Inflammatory macrophage (primary cell): ENCODE results near the gene PSMD5.
"Not testable (repeated sequence)": the region's sequence is repeated elsewhere in the genome, so short reads cannot be mapped to it uniquely, and the experiment has no call there.

Source experiments
- DNase-seq, 2 donors: peaks; one replicate each; pipeline ENCODE4 v3.0.0-alpha.2; 2020 to 2022

PSMD5 gene

DNA sequence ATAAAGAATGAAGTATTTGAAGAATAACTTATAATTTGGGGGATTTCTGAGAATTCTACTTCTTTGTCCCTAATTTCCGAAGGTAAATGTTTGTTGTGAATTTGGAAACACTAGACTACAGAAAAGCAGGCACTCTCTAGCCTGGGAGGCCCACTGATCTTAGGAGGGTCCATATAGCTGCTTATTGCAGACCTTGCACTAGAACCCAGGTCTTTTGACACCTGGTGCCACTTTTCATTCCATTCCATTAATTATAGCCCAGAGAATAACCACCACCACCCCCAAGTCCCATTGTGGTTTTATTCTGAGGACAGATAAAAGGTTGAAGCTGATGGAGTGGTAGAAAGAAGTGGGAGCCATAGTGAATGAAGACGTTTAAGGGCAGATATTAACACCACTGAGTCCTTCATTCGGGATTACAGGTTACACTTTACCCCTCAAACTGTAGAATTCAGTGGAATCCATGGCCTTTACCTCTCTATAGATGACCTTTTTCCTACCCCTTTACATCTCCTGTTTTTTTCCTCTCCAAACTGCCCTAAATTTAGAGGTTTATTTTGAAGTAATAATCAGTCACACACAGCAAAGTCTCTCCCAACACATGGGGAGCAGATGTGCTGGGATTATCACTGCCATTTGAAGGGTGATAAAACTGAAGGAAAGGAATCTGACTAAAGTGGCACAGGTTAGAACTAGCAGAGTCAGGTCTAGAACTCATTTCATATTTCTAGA, 12.0 kb upstream of the PSMD5 start:
- no peak for DNase-seq

DNA sequence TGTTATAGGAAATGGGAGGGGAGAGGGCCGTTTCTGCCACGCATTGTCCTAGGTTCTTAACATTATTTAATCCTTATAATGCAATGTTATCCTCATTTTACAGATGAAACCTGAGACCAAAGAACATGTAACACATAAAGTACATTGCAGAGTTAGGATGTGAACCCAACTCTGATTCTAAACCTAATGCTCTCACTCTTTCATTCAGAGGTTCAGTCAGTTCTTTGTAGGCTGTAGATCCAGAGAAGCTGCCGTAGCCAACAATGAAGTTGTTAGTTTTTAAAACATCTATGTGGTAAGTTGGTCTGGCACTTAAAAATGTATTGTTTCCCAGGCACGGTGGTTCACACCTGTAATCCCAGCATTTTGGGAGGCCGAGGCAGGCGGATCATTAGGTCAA, 10.5 kb upstream of the PSMD5 start:
- no peak for DNase-seq

- no peak for DNase-seq
Observed at GRCh38 chr9:120852240-120853010, 9.7 kb upstream of the PSMD5 start.

DNA sequence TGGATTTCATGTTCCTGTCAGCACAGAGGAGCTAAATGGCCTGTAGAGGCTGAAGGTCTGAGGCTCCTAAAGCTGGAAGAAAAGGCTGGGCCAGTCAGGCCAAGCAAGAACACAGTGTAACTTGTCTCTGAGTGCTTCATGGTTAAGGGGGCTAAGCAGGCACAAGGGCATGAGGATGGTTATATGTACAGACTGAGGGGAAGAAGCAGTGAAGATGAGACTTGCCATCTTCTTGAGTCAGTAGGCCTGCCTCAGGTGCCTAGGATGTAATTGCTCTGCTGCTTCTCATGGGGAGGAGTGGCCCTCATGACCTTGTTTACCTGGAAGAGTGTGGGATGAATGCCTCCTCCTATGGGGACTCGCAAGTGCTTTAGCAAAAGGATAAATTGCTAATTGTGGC, 8.7 kb upstream of the PSMD5 start:
- no peak for DNase-seq

- no peak for DNase-seq
Observed at GRCh38 chr9:120850315-120850714, 7.6 kb upstream of the PSMD5 start.

DNA sequence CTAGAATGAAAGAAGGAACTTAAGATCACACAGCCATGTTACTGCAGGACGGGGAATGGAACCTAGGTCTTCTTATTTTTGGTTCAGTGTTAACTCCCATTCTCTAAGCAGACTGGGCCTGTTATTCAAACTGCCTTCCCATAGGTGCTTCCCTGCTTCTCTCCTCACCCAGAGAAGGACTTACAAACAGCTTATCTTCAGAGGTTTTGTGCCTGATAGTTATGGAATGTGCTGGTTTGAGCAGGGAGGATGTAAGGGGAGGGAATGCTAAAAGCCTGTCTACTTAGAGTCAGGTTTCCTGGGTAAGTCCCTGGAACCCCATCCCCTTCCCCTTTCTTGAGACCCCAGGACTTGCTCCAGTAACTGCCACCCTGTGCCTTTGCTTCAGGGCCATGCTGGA, 4.2 kb upstream of the PSMD5 start:
- DNase-seq: no peak

GRCh38 chr9:120846251-120846889, 3.6 kb upstream of the PSMD5 start:
- no peak for DNase-seq

DNA sequence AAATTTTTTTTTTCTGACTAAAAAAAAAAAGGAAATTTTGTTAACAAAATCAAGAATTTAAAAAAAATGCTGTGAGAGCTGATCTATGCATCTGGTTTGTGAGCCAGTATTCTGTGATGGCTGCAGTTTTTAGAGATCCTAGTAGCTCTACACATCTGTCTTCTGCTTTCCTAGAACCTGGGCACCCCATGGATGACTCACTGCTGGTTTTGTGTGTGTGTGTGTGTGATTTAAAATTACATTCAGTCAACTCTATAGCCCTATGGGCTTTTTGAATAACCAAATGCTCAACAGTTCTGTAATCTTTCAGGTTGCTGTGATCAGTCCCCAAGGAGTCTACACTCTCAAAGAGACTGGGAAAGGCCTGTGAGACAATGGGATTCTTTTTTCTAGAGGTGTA, 2.5 kb upstream of the PSMD5 start:
- no peak for DNase-seq

GRCh38 chr9:120841930-120842684, 615 bp downstream of the PSMD5 start:
- DNase-seq: peak in 1 of 2 donors; percentile 8

GRCh38 chr9:120839146-120839545, 3.6 kb downstream of the PSMD5 start:
- no peak for DNase-seq

DNA sequence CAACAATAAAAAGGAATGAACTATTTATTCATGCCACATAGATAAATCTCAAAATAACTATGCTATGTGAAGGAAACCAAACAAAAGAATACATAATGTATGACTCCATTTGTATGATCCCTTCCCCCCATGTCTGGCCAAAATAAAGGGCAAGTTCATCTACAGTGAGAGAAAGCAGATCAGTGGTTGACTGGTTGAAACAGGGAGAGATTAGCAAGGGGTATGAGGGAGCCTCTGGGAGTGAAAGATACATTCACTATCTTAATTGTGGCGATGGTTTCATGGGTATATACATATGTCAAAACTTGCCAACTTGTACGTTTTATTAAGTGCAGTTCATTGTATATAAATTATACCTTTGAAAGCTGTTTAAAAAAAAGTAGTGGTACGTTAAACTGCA, 4.8 kb downstream of the PSMD5 start:
- no peak for DNase-seq

DNA sequence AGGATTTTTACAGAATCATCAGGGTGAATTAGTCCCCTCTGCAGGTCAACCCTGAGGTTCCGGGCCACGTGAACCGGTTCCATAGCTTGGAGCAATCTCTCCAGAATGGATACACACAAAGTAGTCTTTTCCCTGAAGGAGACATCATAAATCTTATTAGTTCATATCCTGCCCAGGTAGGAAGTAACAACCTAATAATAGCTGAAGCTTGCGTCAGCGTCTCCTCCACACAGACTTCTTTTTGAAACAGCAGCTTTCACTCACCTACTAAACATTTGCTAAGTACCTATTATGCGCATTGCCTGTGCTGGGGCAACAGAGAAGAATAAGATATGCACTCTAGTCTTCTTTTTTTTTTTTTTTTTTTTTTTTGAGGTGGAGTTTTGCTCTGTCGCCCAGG, 9.4 kb downstream of the PSMD5 start:
- no peak for DNase-seq

- no peak for DNase-seq
Observed at GRCh38 chr9:120832807-120833206, 9.9 kb downstream of the PSMD5 start.

GRCh38 chr9:120830865-120831264, 11.9 kb downstream of the PSMD5 start:
- no peak for DNase-seq

DNA sequence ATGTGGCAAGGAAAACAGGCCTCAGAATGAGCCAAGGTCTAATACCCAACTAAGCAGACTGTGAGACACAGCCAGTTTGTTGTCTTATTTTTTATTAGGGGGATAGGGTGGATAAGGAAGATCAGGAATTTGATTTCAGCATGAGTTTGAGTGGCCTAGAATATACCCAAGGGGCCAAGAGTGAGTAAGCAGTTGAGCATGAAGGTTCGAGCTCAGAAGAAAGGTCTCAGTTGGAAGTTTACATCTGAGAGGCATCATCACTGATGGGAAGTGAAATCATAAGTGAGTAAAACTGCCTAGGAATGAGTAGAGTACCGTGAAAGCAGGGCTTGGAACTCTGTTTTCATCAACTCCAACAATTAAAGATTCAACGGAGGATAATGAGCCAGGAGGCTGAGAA, 12.6 kb downstream of the PSMD5 start:
- no peak for DNase-seq

- DNase-seq: no peak
Observed at GRCh38 chr9:120829650-120830049, 13.1 kb downstream of the PSMD5 start.

GRCh38 chr9:120820095-120820494, 22.6 kb downstream of the PSMD5 start:
- no peak for DNase-seq

DNA sequence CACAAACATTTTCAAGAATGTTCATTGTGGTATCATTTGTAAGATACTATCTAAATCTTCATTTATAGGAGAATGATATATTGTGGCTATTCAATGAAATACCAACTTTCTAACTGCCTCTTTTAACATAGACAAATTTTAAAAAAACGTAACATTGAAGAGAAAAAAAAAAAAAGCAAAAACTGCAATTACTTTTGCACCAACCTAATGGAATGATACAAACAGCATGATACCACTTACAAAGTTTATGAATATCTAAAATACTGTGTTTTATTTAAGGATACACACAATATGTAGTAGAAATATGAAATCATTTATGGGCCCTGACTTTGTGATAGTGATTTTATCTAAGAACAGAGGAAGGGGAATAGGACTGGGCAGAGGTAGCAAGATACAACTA, 24.1 kb downstream of the PSMD5 start:
- no peak for DNase-seq

- peak; percentile 14 to 24 for DNase-seq
Observed at GRCh38 chr9:120815075-120815474, 27.6 kb downstream of the PSMD5 start.

DNA sequence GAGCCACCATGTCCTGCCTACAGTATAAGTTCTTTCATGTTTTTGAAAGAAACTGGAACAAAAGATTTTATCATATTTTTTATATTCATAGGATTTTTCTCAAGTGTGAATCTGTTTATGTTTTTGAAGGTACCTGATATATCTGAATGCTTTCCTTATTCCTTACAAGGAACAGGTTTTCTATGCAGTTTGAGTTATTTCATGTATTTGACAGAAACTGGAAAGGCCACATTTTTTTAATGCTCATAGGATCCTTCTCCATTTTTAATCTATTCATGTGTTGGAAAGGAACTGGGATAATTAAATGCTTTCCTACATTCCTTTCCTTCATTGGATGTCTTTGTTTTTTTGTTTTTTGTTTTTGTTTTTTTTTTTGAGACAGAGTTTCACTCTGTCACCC, 33.8 kb downstream of the PSMD5 start:
- no peak for DNase-seq

DNA sequence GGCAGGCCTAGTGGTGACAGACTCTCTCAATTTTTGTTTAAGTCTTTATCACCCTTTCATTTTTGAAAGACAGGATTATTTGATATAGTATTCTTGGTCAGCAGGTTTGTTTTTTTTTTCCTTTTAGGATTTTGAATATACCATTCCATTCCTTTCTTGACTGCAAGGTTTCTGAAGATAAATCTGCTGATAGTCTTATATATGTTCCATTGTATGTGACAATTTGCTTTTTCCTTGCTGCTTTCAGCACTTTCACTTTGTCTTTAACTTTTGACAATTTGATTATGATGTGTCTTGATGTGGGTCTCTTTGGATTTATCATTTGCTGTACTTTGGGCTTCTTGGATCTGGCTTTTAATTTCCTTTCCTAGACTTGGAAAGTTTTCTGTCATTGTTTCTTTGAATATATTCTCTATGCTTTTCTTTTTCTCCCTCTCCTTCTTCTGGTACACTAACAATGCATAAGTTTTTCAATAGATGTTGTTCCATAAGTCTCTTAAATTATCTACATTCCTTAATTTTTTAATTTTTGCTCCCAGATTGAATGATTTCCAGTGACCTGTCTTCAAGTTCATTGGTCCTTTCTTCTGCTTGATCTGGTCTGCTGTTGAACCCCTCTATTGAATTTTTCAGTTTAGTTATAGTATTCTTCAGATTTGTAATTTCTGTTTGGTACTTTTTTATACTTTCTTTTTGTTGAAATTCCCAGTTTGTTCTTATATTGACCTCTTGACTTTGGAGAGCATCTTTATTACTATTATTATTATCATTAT, 34.9 kb downstream of the PSMD5 start:
- DNase-seq: no peak

- not testable (repeated sequence) for DNase-seq
Observed at GRCh38 chr9:120804784-120805363, 37.8 kb downstream of the PSMD5 start.
